GM12878 (cell line): ENCODE data around the gene SIGLEC11. TPM values are rescaled to one million over a fixed set of nuclear protein-coding genes. Genes with fewer than 3 reads are reported as not detected.
A peak's percentile ranks its signal among the peaks of the same experiment; 100 is the strongest.

Experiments used
- CREB1 ChIP-seq: IDR thresholded peaks from 2 replicates; pipeline ENCODE4 v1.6.1; 2012; ENCODE audit warnings: low read depth, mild to moderate bottlenecking, inconsistent platforms
- CTCF ChIP-seq, 3 experiments: IDR thresholded peaks in 2 of 3; conservative IDR thresholded peaks in 1 of 3; 2 replicates each; pipeline ENCODE4 v1.5.1; 2011; ENCODE audit warnings: low read depth in 3 of 3, low read length in 3 of 3, mild to moderate bottlenecking in 3 of 3, control low read depth in 2 of 3, moderate library complexity in 2 of 3, inconsistent platforms in 1 of 3, mixed read lengths in 1 of 3; ENCODE audit not compliant: control insufficient read depth in 2 of 3, insufficient read depth in 1 of 3; ENCODE audit errors: extremely low read depth in 1 of 3
- EED ChIP-seq: sonication (generic); IDR thresholded peaks from 2 replicates; pipeline ENCODE4 v1.6.1; 2016; ENCODE audit warnings: antibody characterized with exemption, low read depth
- ETV6 ChIP-seq, 2 experiments: fragments of 450-650 bp in 1 of 2; IDR thresholded peaks in 1 of 2; conservative IDR thresholded peaks in 1 of 2; 2 replicates each; pipeline ENCODE4 v1.6.1; 2014; ENCODE audit warnings: antibody characterized with exemption in 1 of 2, borderline replicate concordance in 1 of 2, low read depth in 1 of 2, mild to moderate bottlenecking in 1 of 2, moderate library complexity in 1 of 2
- FOS ChIP-seq: IDR thresholded peaks from 3 replicates; pipeline ENCODE4 v1.6.1; 2011; ENCODE audit warnings: borderline replicate concordance; ENCODE audit not compliant: insufficient read length; ENCODE audit errors: extremely low read depth
- GATAD2B ChIP-seq: fragments of 450-650 bp; conservative IDR thresholded peaks from 2 replicates; pipeline ENCODE4 v1.6.1; 2017; ENCODE audit warnings: low read depth, mild to moderate bottlenecking, moderate library complexity
- HDGF ChIP-seq: fragments of 450-650 bp; IDR thresholded peaks from 2 replicates; pipeline ENCODE4 v1.6.1; 2016; ENCODE audit warnings: antibody characterized with exemption
- IKZF1 ChIP-seq: fragments of 450-650 bp; conservative IDR thresholded peaks from 2 replicates; pipeline ENCODE4 v1.6.1; 2017; ENCODE audit warnings: antibody characterized with exemption, mild to moderate bottlenecking
- IKZF2 ChIP-seq, 2 experiments: fragments of 450-650 bp; IDR thresholded peaks; 2 replicates each; pipeline ENCODE4 v1.6.1; 2017; ENCODE audit warnings: mild to moderate bottlenecking in 2 of 2, moderate library complexity in 2 of 2
- JUNB ChIP-seq: IDR thresholded peaks from 2 replicates; pipeline ENCODE4 v1.6.1; 2016; ENCODE audit warnings: antibody characterized with exemption, mild to moderate bottlenecking
- KLF5 ChIP-seq: fragments of 450-650 bp; IDR thresholded peaks from 2 replicates; pipeline ENCODE4 v1.6.1; 2014; ENCODE audit warnings: mild to moderate bottlenecking; ENCODE audit not compliant: partially characterized antibody
- MXI1 ChIP-seq: fragments of 150-350 bp; IDR thresholded peaks from 2 replicates; pipeline ENCODE4 v1.6.1; 2011; ENCODE audit warnings: low read depth, mild to moderate bottlenecking, inconsistent platforms, low read length, improper control_type of control experiment
- NFYA ChIP-seq: IDR thresholded peaks from 2 replicates; pipeline ENCODE4 v1.6.1; 2011; ENCODE audit warnings: low read depth, mild to moderate bottlenecking, low read length, improper control_type of control experiment, borderline replicate concordance
- NKRF ChIP-seq: fragments of 450-650 bp; conservative IDR thresholded peaks from 2 replicates; pipeline ENCODE4 v1.6.1; 2017; ENCODE audit warnings: mild to moderate bottlenecking, moderate library complexity
- PAX8 ChIP-seq: fragments of 450-650 bp; IDR thresholded peaks from 2 replicates; pipeline ENCODE4 v1.6.1; 2017; ENCODE audit warnings: mild to moderate bottlenecking, moderate library complexity
- PBX3 ChIP-seq: IDR thresholded peaks from 2 replicates; pipeline ENCODE4 v1.6.1; 2011; ENCODE audit warnings: mild to moderate bottlenecking, low read depth, low read length, moderate library complexity; ENCODE audit not compliant: insufficient replicate concordance
- POU2F2 ChIP-seq: IDR thresholded peaks from 3 replicates; pipeline ENCODE4 v1.6.1; 2011; ENCODE audit warnings: low read depth, mild to moderate bottlenecking, low read length, borderline replicate concordance
- RCOR1 ChIP-seq: conservative IDR thresholded peaks from 2 replicates; pipeline ENCODE4 v1.6.1; 2012; ENCODE audit warnings: low read depth, low read length, improper control_type of control experiment
- SIX5 ChIP-seq: IDR thresholded peaks from 2 replicates; pipeline ENCODE4 v1.6.1; 2011; ENCODE audit warnings: mild to moderate bottlenecking, low read depth, low read length, moderate library complexity; ENCODE audit not compliant: severe bottlenecking
- SREBF1 ChIP-seq: IDR thresholded peaks from 2 replicates; pipeline ENCODE4 v1.6.1; 2012; ENCODE audit warnings: mild to moderate bottlenecking, low read length
- SREBF2 ChIP-seq: IDR thresholded peaks from 2 replicates; pipeline ENCODE4 v1.6.1; 2012; ENCODE audit warnings: mild to moderate bottlenecking, low read length
- TCF3 ChIP-seq: IDR thresholded peaks from 2 replicates; pipeline ENCODE4 v1.6.1; 2012; ENCODE audit warnings: low read depth, mild to moderate bottlenecking, low read length, borderline replicate concordance; ENCODE audit not compliant: insufficient read depth
- YY1 ChIP-seq: IDR thresholded peaks from 2 replicates; pipeline ENCODE4 v1.6.1; 2011; ENCODE audit warnings: low read depth, mild to moderate bottlenecking, low read length
- polyA plus RNA-seq, 11 experiments: library from polyadenylated mRNA; depleted of rRNA in 4 of 11; unstranded in 6 of 11; stranded (reverse) in 5 of 11; fragments of >200 nt; fragmentation: Nextera tagmentation in 4 of 11; fragmentation: Illumina TruSeq in 1 of 11; extraction: Ambion mirVana in 4 of 11; extraction: Trizol in 1 of 11; gene quantifications; 1 replicate in 1 of 11; 2 replicates in 10 of 11; pipeline versions ENCODE4 v1.2.1 to v1.2.3, GENCODE V29; 2011 to 2016; ENCODE audit warnings: inconsistent platforms in 2 of 11, missing spikeins in 2 of 11, low read depth in 1 of 11
- total RNA-seq, 4 experiments: library from RNA; depleted of rRNA in 3 of 4; stranded (reverse); fragments of >200 nt in 3 of 4; fragmentation: Illumina TruSeq in 1 of 4; extraction: Trizol in 1 of 4; gene quantifications; 2 replicates each; pipeline versions ENCODE4 v1.2.1 to v1.2.3, GENCODE V29; 2013 to 2021
- TF ChIP-seq, protein P1 (sequence below): fragments of 450-650 bp; IDR thresholded peaks from 2 replicates; pipeline ENCODE4 v1.6.1; 2017; ENCODE audit warnings: mild to moderate bottlenecking, low read depth, inconsistent platforms; ENCODE audit not compliant: poor library complexity, severe bottlenecking

SIGLEC11 gene
- total and polyA plus RNA-seq, 10 of the 15 experiments (the other 5 are each of a cell fraction or from before 2014, with no cell fraction given) = not detected

DNA sequence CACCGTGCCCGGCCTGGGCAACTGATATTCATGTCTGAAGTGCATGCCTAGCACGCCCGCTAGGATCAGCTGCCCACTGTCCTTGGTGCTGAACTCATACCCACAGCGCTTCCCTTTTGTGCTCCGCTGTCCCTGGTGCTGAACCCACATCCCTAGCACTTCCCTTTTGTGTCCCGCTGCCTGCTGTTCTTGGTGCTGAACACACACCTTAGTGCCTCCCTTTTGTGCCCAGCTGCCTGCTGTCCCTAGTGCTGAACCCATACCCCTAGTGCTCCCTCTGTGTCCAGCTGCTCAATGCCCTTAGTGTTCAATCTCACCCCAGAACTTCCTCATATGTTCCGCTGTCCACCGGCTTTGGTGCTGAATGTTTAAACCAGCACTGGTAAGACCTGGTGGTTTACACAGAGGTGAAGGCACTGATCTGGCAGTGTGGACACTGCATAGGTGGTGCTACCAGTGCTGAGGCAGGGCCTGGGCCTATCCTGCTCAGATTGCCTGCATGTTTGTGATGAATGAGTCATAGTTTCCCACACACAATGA is 26.3 kb upstream of the SIGLEC11 start (continued):
- TF ChIP-seq GATAD2B = no peak
- TF ChIP-seq, protein P1, sequence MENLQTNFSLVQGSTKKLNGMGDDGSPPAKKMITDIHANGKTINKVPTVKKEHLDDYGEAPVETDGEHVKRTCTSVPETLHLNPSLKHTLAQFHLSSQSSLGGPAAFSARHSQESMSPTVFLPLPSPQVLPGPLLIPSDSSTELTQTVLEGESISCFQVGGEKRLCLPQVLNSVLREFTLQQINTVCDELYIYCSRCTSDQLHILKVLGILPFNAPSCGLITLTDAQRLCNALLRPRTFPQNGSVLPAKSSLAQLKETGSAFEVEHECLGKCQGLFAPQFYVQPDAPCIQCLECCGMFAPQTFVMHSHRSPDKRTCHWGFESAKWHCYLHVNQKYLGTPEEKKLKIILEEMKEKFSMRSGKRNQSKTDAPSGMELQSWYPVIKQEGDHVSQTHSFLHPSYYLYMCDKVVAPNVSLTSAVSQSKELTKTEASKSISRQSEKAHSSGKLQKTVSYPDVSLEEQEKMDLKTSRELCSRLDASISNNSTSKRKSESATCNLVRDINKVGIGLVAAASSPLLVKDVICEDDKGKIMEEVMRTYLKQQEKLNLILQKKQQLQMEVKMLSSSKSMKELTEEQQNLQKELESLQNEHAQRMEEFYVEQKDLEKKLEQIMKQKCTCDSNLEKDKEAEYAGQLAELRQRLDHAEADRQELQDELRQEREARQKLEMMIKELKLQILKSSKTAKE = peak; percentile 70
- peak; percentile 99 for TF ChIP-seq MXI1
- TF ChIP-seq SIX5 = no peak
- TF ChIP-seq POU2F2 = peak; percentile 50; the same call in 1 of the 3 replicates
- peak in 1 of 2 experiments; percentile 41; a peak in 1 of 4 replicates for TF ChIP-seq ETV6 (conservative IDR thresholded peaks at IDR 0.05 in 1 of 2, IDR thresholded peaks at IDR 0.05 in 1 of 2; ENCODE audit: borderline replicate concordance in 1 of 2, low read depth in 1 of 2)
- TF ChIP-seq PBX3 = no peak
- TF ChIP-seq IKZF1 = peak; percentile 66
- TF ChIP-seq CTCF (IDR thresholded peaks at IDR 0.05 in 2 of 3, conservative IDR thresholded peaks at IDR 0.05 in 1 of 3; ENCODE audit: control insufficient read depth in 2 of 3, extremely low read depth in 1 of 3, insufficient read depth in 1 of 3, low read depth in 3 of 3, low read length in 3 of 3) = 0 out of 6 replicates have a peak, but pooled peaks of 1 of the 3 experiments have one; percentile 2
- peak; percentile 100 for TF ChIP-seq NKRF
- no peak for TF ChIP-seq TCF3
- TF ChIP-seq YY1 = 0 out of 2 replicates have a peak, but pooled peaks have one; percentile 19
- peak; percentile 99 for TF ChIP-seq RCOR1
- peak; percentile 86; the same call in 1 of the 2 replicates for TF ChIP-seq HDGF
- peak; percentile 52 to 59; a peak in 2 of 4 replicates for TF ChIP-seq IKZF2 (IDR thresholded peaks at IDR 0.05)
- TF ChIP-seq FOS = no peak
- no peak for TF ChIP-seq NFYA
- no peak for TF ChIP-seq SREBF2
- TF ChIP-seq EED = 0 out of 2 replicates have a peak, but pooled peaks have one; percentile 21
- TF ChIP-seq CREB1 = peak; percentile 43; the same call in 1 of the 2 replicates
- TF ChIP-seq PAX8 = no peak
- TF ChIP-seq JUNB = no peak
- TF ChIP-seq KLF5 = peak; percentile 57
- peak; percentile 99 for TF ChIP-seq SREBF1
